IPS DF 19.7 (cell line): ENCODE data around the gene ANKRD6.

ENCODE experiments used
- DNase-seq: peaks from one replicate; pipeline ENCODE4 v3.0.0-alpha.2; 2013; ENCODE audit warnings: low read depth, low spot score

ANKRD6 gene

DNA sequence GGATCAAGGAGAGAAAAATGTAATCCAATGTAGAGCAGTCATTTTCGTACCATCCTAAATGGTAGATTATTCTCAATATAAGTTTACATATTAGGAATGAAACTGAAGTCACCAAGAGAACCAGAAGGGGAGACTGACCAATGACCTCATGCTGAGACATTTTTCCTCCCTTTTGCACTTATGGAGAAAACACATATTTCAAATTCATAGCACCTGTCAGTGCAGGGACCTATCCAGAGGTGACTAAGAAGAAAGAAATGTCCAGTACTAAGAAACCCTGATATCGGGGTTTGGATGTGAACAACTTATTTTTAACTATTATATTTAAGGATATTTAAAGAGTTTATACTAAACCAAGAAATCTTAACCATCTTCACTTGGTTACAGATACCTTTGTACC, 222.2 kb downstream of the ANKRD6 start:
- no peak for DNase-seq

DNA sequence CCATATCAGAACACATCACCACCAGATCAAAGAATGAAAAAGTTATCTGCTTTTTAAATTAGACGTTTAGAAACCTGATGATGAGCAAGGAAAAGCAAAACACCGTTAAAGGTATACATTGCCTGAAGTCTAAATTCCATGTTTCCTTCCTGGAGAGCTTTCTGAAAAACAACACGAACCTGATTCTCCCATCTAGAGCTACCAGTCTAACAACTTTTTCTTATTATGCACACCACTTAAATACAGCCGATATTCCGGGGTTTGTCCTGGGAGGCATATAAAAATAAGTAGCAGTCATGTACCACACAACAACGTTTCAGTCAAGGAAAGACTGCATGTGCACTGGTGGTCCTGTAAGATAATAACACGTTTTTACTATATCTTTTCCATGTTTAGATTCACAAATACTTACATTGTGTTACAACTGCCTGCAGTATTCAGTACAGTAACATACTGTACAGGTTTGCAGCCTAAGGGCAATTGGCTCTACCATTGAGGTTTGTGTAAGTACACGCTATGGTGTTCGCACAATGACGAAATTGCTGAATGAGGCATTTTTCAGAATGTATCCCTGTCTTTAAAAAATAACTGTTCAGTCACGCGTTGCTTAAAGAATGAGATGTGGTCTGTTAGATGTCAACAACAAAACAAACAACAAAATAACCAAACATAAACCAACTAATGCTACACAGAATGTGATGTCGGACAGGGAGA, 224.7 kb downstream of the ANKRD6 start:
- DNase-seq, result no peak

DNA sequence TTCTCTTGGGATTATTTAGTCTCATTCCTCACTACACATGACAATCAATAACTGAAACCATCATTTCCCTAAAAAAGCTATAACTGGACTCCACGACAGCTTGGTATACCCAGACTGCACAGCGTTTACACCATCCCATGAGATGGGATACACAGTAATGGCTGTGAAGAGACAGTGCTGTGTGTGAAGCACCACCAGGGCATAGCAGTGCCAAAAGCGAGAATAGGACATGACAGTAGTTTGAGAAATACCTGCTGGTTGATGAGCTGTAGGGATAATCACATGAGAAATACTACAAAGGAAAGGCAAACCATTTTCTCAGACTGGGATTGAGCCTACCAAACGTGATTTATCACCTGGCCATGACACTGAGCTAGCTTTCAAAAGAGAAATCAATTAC, 228.0 kb downstream of the ANKRD6 start:
- no peak for DNase-seq

DNA sequence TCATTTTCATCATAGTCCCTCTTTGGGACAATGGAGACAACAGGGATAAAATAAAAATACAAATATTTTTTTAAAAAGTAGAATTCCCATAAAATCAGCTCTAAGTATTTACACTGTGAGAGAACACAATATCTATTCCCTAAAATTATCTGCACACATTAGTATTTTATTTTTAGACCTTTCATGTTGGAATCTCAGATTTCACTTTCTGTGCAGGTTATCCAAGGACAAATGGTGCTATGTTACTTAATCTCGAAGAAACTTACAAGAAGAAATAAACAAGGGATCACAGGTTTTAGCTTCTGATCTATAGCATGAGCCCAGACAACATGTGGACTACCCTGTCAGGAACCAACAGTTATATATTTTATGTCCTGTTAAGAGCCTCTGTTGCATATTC, 228.6 kb downstream of the ANKRD6 start:
- DNase-seq, result no peak

DNA sequence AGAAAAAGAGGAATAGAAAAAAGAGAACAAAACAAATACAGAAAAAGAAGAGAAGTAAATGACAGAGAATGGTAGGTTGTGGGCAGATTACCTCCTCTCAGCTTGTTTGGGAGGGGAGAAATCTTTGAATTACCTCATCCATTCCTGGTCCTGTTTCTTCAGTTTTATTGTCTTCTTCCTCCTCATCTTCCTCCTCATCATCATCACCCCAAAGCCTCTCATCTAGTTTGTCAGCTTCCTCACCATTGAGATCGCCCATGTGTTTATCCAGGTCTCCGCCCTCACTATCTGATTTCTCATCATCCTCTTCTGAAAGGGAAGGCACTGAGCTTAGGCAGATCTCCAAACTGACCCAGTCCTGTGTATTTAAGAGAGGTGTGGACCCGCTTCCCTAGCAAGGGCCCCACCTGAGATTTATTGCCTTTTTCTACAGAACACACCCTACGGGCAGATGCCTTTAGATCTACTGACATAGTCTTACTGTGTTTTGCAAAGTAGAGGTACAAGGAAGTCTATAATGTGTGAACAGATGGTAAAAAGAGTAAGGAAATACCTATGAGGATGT, 229.8 kb downstream of the ANKRD6 start:
- no peak for DNase-seq

DNA sequence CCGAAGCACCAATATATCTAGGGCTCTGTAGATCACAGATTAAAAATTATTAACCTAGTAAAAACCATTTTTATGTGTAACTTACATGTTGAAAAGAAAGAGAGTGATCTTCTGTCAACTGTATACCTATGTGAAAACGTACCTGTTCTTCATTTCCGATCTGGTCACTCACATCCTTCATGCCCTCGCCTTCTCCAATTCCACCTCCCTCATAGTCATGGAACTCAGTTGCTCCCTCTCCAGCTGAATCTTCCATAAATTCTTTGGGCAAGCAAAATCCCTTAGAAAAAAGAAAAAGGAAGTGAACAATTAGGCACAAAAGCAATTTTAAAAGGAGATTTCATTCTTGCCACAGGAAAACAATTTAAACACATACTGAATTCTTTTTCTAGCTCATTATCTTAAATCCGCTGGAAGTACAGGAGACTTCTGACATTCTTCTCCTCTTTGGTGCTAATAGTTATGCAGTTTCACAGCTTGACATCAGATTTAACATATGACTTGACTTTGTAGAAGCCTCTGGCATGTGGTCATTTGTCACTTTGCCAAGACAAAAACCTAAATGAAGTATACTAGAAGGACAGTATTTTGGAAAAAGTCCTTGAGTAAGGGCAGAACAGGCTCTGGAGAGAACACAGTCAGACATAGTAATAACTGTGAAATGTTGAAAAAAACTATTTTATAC, 235.1 kb downstream of the ANKRD6 start:
- peak; percentile 87 for DNase-seq

DNA sequence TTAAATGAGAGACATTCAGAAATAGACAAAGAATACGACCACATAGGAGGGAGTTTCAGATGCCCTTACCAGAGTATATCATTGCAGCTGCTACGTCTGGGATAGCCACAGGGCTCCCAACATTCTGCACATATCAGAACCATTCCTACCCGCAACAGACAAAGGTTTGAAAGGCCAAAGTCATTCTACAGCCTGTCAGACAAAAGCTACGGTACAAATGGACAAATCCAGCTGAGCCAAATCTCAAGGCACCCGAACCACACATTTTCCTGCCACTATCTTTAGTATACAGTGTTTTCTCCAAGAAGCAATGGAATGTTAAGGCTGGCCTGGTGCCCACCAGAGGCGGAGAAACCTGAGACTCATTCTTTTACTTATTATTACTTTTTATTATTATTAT, 236.1 kb downstream of the ANKRD6 start:
- no peak for DNase-seq

DNA sequence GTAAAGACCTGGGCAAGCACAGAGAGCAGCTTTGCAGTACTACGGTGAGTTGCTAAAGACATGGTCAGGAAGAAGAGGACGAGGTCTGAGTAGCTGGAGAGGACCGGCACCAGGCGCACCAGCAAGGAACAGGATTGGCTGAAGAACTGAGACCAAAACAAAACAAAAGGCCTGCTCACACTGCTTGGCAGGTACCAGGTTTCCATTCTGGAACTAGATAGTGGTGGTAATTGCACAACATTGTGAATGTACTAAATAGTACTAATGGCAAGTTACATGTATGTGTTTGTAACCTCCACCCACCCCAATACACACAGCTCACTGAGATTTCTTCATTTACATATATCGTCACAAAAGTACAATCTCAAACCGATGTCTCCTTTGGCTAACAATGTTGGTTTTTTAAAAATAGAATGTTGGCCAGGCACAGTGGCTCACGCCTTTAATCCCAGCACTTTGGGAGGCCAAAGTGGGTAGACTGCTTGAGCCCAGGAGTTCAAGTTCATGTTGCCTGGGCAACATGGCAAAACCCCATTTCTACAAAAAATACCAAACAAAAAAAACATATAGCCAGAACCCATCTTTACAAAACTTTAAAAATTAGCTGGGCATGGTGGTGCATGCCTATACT, 238.1 kb downstream of the ANKRD6 start:
- DNase-seq, result no peak

DNA sequence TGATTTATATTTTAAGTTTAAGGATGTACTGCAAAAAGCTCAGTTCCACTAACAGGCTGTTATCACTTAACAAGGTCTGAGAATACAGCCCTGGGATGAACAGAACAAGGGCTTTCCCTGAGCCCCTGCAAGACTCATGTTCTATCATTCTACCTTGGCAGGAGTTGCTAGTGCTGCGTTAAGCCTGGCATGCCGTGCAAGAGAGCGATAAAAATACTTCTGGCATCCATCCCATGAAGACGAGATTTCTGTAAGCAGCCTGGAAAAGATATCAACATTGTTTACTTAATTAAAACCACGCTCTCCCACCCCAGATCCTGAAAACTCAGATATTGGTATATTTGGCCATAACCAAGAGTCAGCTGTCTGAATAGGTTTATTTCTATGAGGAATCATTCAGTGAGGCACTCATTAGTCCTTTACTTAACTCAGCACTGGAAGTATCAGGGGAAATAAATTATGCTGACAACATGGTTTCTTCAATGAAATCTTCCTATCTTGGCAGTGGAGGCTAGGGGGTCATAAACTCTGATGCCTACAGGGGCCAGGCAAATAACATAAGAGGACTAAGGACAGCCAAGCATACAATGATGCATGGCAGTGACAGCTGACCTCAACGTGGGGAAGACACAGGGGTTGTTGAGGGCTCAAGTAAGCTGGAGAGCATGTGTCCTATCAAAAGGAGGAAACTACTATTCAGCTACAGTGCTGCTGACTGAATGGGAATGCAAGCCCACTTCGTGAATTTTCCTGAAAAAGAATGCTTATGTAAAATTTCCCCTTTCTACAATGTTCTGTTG, 243.2 kb downstream of the ANKRD6 start:
- DNase-seq, result no peak

DNA sequence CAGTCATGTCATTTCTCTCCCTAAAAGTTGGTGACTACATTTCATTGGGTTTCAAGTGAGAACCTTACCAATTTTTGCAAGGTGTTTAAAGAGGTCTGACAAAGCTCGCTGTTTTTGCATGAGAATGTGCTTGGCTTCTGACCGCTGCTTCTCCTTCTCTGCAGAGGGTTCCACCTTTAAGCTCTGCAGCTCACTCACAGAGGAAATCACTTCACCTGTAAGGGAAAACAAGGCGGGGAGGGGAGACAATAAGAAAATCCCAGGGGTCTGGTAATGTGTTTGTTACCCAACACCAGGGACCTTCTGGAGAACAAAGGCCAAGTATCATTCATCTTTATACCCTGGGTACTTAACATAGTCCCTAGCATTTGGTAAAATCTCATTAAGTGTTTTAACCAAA, 245.6 kb downstream of the ANKRD6 start:
- peak; percentile 28 for DNase-seq

DNA sequence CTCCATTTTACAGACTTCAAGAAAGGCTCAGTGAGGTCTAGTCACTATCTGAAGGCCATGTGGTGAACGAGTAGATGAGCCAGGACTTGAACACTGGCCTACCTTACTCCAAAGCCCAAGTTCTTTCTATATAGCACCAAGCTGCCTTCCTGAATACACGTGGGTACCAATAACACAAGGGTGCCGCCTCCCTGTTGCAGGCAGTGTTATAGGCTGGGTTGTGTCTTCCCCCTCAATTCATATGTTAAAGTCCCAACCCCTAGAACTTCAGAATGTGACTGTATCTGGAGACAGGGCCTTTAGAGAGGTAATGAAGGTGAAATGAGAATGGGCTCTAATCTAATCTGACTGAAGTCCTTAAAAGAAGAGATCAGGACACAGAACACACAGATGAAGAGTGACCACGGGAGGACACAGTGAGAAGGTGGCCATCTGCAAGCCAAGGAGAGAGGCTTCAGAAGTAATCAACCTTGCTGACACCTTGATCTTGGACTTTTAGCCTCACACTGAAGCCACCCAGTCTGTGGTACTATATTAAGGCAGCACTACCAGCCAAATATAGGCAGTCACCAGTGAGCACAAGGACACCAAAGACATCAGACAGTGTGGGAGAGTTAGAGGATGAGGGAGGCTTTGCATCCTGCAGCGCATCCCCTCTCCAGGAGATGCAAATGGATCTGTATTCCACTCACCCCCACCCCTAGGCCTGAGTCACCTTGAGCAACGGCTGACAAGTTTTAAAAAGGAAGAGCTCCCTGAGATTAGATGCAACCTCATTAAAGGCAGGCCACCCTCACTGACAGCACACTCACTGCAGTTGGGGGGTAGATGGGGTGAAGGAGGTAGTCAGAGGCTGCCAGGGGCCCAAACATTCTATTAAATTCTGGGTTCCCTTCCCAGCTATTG, 246.5 kb downstream of the ANKRD6 start:
- no peak for DNase-seq

DNA sequence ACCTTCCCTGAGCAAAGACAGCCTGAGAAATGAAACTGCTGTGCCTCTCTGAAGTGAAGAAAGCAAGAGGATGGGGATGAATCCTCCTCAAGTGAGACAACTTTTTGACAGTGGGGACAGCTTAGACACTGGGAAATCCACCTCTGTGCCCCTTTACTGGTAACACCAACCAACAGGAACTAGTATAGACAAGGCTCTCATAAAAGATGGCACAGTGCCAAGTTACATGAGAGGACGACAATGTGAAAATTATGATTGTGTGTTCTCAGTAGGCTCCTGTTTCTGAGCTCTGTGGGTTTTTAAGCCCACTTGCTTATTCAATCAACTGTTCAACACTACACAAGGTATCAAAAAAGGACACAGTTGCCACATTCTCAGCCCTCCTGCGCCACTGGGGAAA, 247.2 kb downstream of the ANKRD6 start:
- no peak for DNase-seq

DNA sequence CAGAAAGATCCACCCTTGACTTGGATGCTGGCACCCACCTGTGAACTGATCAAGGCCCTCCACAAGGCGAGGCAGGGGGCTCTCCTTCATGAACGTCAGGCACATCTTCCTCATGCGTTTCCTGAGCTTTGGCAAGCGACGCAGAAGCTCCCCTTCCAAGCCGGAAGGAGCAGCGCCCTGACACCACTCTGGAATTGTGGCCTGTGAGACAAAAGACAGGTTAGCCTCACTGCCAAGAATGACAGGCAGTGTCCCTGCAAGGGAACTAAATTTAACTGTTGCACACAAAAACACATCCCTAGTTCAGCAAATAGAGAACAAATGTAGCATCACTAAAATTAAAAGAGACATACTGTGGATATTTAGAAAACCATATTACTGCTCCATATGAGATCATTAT, 247.6 kb downstream of the ANKRD6 start:
- no peak for DNase-seq

DNA sequence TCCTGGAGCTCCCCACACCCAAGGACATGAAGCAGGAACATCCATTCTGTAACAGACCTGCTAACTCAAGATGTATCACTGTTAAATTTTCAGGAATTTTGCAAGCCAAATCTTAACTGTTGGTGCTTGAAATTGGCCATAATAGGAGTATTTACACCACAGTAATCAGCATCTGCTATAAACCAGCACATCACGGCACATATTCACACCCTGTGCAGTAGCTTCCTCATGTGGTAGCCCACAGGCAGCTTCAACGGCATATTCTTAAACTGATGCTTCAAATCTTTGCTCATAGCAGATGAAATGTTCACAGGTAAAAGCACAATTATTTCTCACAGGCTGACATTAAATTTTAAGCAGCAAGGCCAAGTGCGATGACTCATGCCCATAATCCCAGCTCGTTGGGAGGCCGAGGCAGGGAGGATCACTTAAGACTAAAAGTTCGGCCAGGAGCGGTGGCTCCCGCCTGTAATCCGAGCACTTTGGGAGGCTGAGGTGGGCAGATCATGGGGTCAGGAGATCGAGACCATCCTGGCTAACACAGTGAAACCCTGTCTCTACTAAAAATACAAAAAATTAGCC, 249.1 kb downstream of the ANKRD6 start:
- DNase-seq, result no peak

DNA sequence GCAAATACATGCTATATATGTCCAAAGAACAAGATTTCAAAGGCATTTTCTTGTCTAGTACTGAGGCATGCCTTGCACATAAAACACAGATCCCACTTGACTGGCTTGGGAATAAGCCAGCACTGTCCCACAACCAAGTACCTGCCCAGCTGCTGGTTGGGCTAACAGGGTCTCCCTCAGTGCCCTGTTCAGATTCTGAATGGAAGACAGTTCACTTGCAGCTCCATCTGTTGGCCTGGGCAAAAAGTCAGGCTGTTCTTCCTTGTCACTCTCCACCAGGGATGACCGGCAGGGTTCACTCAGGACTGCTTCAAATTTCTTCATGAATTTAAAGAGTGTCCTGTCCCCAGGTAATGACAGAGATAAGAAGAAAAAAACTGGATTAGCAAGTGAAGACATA, 250.0 kb downstream of the ANKRD6 start:
- DNase-seq, result no peak
